ENCODE results near the gene OR6B1.
"Not testable (repeated sequence)": the region's sequence is repeated elsewhere in the genome, so short reads cannot be mapped to it uniquely, and the experiment has no call there.

Gene OR6B1

DNA sequence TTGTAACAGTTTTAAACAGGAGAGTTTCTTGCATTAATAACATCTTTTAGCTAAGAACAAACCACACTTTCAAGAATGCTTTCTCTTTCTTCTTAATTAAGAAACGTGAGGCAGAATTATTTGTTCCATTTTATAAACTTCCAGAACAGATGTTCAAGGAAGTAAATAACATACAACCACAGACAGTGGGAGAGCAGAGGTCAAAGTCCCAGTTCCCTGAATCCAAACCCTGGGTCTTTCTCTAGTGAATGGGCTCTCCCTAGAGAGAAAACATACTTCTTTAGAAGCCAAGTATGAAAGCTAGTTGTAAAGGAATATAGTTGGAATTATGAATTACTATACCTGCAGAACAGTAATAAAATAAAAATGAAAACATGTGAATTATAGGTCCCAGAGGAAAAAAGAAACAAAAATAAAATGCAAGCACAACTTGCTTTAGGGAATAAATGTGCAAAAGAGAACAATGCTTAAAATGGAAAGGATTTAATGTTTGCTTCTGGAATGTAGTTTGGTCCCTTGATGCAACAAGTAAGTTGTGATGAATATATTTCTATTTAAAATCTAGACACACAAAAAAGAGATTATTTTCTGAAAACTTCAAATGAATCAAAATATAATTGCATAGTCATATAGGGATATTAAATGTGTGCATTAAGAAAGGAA lies 6.0 kb downstream of the OR6B1 start:
- no peak for DNase-seq

DNA sequence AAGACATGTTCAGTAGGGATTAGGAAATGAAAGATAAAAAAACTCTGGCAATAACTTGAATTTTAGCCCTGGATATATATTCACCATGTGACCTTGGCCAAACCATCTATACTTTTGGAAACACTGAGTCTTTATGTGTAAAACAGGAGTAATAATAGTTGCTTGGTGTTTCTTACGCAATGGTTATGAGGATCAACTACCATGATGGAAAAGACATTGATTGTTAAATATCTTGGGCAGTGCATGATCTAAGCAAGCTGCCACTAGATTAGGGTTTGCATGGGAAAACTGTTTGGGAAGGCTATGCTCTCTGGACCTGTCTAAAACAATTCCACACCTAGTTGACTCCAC lies 6.5 kb downstream of the OR6B1 start:
- DNase-seq: no peak

DNA sequence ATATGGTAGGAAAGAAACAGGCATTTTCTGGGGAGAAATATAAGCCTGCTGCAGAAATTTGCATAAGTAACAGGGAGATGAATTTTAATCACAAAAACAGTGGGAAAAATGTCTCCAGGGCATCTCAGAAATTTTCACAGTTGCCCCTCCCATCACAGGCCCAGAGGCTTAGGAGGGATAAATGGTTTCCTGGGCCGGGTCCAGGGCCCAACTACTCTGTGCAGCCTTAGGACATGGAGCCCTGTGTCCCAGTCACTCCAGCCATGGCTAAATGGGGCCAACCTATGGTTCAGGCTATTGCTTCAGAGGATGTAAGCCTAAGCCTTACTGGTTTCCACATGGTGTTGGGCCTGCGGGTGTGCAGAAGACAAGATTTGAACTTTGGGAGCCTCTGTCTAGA lies 9.2 kb downstream of the OR6B1 start:
- DNase-seq: no peak

DNA sequence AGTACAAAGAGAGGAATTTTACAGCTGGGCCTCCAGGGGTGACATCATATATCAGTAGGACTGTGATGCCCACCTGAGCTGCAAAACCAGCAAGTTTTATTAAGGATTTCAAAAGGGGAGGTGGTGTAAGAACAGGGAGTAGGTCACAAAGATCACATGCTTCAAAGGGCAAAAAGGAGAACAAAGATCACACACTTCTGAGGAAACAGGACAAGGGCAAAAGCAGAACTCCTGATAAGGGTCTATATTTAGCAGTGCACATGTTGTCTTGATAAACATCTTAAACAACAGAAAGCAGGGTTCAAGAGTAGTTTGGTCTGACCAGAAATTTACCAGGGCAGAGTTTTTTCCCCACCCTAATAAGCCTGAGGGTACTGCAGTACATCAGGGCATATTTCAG lies 9.9 kb downstream of the OR6B1 start:
- not testable (repeated sequence) for DNase-seq

DNA sequence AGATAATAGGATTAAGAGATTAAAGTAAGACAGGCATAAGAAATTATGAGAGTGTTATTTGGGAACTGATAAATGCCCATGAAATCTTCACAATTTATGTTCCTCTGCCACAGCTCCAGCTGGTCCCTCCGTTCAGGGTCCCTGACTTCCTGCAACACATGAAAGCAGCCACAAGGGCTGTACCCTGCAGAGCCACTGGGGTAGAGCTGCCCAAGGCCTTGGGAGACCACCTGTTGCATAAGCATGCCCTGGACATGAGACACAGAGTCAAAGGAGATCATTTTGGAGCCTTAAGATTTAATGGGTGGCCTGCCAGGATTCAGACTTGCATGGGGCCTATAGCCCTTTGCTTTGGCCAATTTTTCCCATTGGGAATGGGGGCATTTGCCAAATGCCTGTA lies 10.7 kb downstream of the OR6B1 start:
- not testable (repeated sequence) for DNase-seq

DNA sequence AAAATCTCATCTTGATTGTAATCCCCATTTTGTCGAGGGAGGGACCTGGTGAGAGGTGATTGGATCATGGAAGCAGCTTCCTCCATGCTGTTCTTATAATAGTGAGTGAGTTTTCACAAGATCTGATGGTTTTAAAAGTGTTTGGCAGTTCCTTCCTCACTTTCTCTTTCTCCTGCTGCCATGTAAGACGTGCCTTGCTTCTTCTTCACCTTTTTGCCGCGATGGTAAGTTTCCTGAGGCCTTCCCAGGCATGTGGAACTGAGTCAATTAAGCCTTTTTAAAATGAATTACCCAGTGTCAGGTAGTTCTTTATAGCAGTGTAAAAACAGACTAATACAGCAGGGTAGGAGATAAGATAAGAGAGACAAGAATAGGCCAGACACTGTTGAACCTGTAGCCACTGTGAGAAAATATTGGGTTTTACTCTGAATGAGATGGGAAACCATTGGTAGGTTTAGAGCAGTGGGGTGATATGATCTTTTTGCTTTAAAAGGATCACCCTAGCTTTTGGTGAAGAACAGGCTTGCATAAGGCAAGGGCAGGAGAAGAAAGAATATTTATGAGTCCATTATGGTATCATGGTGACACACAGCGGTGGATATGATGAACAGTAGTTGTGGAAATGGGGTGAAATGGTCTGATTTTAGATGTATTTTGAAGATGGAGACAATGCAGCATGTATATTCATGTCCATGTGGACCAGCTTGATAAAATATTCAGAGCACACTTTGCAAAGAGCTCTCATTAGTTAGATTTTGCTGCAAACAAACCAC lies 11.5 kb downstream of the OR6B1 start:
- no peak for DNase-seq

DNA sequence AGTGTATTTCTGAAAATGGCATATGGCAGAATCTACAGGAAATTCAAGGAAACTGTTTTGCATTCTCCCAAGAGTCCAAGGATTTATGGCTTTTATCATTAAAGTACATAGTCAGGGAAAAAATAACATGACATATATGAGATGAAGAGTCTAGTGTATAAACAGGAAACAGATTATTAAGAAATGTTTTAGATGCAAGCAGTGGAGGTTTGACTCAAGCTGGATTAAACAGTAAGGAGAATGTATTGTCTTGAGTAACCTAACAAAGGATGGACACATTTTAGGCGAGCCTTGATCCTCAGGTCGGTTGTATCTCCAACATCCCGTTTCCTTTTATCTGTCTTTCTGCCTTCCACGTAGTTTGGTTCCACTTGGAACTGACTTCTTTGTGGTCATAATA lies 17.9 kb downstream of the OR6B1 start:
- no peak for DNase-seq

DNA sequence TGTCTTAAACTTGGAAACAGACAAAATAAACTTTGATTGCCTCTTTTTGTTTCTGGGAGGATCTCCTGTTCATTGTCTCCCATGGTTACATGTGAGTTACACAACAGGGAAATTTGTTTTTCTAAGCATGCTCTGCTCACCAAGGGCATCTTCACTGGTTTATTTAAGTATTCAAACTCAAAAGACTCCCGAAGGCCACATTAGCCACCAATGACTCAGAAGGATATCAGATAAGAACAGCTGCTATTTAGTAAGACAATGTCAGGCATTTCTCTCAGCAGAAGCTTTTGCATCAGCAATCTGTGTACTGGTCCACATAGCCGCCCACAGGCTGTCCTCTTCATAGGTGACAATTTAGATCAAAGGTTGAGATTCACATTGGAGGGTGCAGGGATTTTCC lies 19.3 kb downstream of the OR6B1 start:
- no peak for DNase-seq

DNA sequence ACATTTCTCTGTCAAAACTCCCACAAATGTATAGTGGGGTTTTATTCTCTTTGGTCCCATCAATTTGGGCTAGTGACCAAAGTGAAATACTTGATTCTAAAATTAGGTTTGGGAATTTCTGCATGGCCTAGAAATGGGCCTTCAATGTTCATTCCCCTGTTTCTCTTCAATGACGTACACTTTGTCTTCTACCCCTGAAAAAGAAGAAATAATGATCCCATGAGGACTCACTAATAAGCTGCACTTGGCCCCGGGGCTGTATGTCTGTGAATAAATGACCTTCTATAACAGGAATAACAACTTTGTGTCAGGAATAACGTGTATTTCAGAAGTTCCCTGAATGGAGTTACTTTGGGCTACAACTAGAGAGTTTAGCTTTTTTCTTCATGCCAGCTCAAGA lies 20.2 kb downstream of the OR6B1 start:
- DNase-seq: no peak

DNA sequence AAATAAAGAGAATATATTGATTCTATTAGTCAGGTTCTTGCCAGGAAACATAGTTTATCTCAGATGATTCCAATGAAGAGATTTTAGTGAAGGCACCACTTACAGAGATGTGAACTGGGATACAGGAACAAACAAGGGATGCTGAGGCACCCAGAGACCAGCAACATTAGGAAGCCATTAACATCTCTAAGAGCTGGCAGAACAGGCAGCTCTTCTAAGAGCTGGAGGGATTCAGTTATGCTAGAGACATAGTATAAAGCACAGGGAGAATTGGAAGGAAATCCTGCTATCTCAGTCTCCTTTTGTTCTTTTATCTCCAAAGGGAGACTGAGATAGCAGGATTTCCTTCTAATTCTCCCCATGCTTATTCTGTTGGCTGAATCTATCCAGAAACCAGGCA lies 22.0 kb downstream of the OR6B1 start:
- no peak for DNase-seq

DNA sequence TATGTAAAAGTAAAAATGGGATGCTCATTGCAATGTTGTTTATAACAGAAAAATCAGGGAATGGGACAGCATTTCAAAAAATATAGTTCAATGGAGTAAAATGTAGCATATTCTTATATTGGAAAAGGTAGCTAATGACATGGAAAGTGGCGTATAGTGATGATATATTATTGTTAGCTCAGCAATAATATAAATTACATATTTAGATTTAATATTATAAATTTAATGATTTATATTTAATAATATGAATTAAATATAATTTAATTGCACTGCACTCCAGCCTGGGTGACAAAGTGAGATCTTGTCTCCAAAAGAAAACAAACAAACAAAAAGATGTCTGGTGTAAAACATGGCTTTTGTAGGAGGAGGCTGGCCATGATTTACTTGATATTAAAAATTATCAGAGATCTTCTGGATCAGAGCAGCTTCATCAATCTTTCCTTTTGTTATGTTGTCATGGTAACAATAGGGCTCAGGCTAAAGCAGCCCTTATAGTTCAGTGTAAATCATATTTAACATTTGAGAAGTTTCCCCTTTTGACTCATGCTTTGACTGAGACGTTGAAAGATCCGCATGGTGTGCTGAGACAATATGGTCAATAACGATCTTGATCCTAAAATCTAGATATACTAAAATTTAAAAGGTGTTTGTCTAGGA lies 23.2 kb downstream of the OR6B1 start:
- no peak for DNase-seq

DNA sequence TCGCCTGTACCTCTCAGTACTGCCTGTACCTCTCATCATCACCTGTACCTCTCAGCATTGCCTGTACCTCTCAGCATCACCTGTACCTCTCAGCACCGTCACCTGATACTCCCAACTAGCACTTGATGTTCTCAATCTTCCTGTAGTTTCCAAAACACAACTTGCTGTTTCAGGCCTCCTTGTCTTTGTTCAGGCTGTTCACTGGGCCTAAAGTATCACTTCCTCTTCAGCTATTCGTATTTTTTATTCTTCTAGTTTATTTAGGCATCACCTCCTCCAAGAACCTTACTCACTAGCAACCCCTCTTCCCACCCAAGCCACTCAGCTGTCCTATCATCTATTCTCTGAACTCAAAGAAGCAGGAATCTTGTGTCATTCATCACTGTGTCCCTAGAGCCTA lies 24.1 kb downstream of the OR6B1 start:
- no peak for DNase-seq

DNA sequence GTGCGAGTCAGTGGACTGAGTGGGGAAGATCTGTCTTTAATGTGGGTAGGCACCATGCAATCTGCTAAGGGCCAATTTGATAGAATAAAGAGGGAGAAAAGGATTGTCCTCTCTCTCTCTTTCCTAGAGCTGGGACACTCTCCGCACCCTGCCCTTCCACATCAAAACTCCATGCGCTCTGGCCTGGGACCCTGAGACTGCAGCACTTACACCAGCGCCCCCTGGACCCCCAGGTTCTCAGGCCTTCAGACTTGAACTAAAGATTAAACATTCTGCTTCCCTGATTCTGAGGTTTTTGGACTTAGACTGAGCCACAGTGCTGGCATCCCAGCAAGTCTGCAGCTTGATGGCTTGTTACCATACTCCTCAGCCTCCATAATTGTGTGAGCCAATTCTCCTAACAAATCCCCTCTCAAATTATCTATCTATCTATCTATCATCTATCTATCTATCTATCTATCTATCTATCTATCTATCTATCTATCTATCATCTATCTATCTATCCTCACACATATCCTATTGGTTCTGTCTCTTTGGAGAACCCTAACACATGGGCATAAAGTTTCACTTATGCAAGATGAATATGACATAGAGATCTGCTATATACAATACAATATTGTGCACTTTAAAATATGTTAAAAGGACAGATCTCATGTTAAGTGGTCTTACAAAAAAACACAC lies 26.2 kb downstream of the OR6B1 start:
- DNase-seq: no peak

DNA sequence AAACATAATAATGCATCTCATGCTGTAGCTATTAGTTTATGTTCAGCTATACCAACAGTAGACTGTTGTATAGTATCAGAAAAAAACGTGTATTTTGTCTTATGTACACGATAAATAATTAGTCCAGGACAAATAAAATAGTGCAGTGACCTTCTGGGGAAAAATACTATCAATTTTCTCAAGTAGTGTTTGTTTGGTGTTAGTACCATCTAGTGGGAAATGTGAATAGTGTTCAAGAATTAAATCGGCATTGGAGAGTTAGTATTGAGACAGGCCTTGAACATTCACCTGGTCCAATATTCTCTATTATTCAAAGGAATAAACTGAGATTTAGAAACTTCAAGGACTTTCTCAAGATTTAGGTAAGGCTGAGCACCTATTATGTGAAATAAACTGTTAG lies 26.9 kb downstream of the OR6B1 start:
- no peak for DNase-seq

DNA sequence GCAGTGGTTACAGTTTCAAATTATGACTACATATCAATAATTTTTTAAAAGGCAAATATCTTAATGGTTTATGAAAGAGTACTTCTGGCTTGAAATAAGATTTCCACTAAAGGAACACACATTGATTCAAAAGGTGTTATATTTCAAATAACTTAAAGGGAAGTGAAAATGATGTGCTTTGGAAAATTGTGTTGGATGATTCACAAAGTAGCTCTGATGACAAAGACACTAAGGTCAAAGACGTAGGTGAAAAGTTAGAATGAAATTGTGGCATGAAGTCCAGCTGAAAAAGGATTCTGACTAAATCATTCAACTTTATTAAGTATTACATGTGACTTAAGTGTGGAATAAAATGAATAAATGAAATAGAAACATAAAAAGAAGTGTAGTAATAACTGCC lies 27.9 kb downstream of the OR6B1 start:
- DNase-seq: no peak

DNA sequence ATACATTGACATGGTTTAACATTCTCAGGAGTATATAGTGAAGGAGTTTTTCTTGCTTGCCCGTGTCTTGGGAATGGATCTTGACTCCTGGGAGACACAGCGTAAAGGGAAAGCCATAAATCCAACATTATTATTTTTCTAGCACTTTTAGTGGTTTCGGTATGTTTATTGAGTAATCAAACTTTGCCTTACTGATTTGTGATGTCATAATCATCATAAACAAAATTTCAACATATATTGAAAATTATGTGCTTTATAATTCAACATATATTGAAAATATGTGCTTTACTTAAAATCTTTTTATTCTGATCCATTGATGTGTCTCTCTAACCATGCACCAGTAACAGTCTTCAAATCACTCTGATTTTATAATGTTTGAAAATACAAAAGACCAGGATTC lies 28.4 kb downstream of the OR6B1 start:
- DNase-seq: no peak

DNA sequence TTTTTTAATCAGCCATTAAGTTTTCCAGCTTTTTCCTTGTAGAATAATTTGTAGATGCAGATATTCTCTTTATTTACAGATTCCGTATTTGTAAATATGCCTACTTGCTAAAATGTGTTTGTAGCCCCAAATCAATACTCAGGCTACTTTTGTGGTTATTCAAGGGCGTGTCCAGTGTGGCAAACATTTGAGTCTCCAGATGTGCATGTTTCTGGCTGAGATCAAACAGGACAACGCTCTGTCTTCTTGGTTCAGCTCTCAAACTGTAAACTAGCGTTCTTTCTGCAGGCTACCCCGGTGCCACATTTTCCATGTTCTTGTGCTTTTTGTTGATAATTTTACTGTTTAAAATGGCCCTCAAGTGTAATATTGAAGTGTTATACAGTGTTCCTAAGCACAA lies 32.4 kb downstream of the OR6B1 start:
- DNase-seq: no peak

DNA sequence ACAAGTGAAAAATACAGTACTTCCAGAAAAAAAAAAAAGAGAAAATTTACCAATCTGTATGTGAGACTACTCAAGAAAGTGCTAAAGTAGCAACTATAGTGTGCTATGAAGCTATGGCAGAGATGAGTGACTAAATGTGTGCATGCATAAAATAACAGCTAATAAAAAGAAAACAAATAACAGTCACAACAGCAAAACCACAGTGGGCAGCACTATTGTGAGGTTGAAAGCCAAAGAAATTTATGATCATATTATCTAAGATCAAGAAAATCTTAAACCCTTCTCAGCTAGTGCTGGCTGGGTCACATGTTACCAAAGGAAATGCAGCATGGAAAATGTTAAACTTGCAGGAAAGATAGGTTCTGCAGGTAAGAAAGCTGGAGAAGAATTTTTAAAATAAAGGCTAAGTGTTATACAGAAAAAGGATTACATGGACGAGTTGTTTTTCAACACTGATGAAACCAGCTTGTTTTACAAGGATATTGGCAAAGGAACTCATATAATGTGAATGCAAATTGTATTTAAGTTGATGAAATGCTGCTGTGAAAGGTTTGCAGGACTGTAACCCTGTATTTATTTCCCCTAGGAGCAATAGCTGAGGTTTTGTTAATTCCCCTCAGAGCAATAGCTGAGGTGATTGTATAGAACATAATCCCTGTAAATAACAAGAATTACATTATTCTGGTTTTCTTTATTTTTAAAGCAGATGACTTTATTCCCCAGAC lies 33.0 kb downstream of the OR6B1 start:
- no peak for DNase-seq

DNA sequence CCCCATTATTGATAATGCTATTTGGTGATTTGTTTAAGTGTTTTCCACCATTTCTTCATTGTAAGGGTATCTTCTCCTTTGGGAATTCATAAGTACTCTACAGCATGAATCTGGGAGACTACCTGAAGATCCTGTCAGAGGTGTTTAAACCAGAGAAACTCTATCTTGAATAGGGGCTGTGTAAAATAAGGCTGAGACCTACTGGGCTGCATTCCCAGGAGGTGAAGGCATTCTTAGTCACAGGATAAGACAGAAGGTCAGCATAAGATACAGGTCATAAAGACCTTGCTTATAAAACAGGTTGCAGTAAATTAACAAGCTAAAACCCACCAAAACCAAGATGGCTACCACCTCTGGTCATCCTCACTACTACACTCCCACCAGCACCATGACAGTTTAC lies 35.3 kb downstream of the OR6B1 start:
- no peak for DNase-seq

DNA sequence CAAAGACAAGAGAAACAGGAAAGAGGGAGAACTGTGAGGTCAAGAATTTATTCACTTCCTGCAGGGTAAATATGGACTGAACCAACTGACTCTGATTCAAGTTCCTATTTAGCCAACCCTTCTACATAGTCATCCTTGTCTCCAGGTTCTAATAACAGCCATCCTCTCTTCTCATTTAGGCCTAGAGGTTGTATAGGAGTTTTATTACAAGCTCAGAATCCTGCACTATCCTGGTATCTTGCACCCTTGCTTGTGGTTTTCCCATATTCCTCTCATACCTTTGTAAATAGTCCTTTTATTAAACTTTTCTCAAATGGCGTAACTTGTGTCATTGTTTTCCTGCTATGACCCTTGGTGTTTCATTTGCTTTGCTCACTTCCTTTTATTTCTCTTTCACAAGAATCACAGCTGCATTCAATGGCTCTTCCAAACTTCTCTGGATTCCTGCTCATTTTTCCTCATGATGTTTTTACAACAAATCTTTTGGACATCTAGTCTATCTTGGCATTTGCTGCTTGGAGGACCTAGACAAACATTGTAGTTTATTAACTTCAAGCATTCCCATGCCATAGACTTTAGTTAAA lies 36.3 kb downstream of the OR6B1 start:
- no peak for DNase-seq

DNA sequence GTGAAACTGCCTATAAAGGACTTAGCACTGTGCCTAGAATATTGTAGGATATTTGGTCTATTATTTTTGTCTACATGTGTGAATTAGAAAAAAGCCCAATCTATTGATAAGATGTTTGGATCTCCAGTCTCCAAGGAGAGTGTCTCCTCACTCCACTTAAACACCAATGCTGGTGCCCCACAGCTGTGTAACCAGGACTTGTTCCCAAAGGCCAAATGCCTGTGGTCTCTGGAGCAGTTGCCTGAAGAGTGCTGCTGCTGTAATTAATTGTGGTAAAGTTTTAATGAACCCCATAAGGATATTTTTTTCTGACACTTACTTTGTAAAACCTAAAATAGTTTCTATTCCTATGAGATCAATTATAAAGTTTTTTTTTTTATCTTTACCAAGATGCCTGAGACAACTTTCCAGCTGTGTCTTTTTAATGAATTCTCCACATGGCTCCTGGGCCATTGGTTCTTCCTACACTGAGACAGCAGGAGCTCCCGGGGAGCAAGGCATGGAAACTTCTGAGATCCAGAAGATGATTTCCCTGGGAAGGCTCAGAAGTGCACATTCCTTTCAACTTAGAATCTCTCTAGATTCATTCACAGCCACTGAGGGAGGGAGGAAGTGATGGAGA lies 37.4 kb downstream of the OR6B1 start:
- DNase-seq: no peak

DNA sequence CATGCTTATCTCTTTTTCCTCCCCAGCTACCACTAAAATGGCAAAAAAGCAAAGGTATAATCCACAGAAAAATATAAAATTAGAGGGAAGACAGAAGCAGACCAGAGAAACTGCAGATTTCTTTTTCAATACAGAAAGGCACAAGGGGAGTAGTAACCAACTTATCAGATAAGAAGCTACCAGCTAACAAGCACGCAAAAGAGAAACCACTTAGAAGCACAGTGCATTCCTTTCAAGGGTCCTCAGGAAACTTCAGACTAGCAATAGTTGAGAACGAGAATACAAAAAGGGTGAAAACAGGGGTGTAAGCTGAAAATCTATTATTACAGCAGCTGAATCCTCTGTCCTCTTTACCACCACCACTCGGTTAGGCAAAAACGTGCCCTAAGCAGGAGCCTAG lies 38.8 kb downstream of the OR6B1 start:
- no peak for DNase-seq
